ENCODE data around the gene VPS35L. TPM values are rescaled to one million over a fixed set of nuclear protein-coding genes. Genes with fewer than 3 reads are reported as not detected.

VPS35L gene
- total RNA-seq, 4 donors from 2014 or later = 29.2 to 55.8 (median 44.9) TPM

DNA sequence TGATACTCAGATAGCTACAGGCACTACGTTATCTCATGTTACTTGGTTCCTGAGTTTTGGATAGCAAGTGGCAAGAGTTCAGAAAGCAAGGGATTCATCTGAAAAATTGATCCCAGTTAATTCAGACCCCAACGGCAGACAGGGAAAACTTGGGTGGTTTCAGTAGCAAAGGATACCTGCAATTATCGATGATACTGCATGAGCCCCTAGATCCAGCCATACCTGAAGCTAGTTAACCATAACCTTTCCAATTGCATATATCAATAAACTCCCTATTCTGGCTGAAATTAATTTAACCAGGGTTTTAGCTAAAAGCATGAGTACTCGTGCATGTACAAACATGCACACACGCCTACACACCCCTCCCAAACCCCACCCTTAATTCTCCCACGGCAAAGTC is 158.2 kb downstream of the VPS35L start:
- TF ChIP-seq CTCF (IDR thresholded peaks at IDR 0.05; ENCODE audit: low read depth) = no peak

DNA sequence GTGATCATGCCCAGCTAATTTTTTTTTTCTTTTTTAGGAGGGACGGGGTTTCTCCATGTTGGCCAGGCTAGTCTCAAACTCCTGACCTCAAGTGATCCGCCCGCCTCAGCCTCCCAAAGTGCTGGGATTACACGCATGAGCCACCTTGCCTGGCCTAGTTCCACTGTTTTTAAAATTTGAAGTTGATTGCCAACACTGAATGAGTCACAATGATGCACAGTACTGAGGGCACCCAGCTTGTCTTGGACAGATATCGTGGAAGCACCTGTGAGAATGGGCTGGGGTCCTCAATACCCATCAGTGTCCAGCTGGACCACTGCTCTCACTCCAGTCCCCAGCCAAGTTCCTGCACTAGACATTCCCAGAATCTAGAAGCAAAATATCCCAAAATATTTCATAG is 160.1 kb downstream of the VPS35L start:
- TF ChIP-seq CTCF (IDR thresholded peaks at IDR 0.05; ENCODE audit: low read depth) = no peak

DNA sequence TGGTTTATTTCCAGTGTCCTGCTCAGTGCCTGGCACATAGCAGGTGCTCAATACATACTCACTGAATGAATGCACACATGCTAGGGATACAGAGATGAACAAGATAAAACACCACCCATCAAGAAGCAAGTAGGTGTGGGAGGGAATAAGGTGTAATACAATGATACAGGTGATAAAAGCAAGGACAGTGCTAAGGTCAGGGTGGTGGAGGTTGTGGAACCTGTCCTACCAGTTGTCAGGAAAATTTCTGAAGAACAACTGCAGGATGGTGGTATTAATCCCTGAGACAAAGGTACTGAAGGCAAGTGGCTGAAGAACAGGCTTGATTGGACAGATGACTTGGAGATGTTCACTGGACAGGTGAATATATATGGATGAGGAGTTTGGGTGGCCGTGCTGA is 160.7 kb downstream of the VPS35L start:
- TF ChIP-seq CTCF (IDR thresholded peaks at IDR 0.05; ENCODE audit: low read depth) = no peak

DNA sequence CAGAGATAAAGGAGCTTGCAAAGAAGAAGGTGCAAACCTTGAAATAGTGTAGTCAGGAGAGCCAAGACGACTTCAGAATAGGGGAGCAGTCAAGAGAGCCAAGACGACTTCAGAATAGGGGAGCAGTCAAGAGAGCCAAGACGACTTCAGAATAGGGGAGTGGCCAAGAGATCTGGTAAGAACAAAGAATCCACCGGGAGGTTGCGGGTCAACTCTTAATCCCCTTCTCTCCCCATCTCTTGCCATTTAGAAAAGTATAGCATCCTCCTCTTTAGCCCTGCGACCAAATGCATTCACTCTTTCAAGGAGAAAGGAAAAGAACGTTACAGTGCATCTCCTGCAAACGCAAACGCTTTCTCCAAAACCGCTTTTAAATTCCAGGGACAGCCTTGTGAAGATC is 161.8 kb downstream of the VPS35L start:
- TF ChIP-seq CTCF (IDR thresholded peaks at IDR 0.05; ENCODE audit: low read depth) = no peak

DNA sequence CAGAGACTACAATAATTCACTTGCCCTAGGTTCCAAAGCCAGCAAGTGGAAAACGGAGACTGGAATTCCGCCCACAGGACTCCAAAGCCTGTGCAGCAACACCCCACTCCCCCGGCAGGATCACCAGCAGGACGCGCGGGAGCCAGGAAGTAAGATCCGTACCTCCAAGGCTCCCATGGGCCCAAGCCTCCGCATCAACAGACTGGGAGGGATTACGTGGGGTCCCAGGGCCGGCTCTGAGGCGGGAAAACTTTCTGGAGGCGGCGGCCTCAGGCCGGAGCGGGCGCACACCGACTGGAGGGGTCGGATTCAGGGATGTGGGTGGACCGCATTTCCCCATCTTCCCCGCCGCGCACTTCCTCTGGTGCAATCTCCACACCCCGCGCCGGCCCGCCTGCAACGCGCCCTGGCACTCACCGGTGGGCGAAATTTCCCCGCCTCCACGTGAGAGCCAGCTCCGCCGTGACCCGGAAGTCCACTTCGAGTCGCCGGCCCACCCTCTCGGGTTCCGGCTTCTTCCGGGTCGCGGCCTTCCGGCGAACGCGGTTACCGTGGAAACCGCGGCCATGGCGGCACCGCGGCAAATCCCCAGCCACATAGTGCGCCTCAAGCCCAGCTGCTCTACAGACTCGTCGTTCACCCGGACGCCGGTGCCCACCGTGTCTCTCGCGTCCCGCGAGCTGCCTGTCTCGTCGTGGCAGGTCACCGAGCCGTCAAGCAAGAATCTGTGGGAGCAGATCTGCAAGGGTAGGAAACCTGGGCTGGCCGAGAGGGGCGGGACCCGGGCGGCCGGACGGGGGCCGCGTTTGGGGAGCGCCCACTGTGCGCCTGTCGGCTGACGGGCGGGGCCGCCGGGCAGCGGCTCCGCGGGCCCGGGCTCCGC is 162.5 kb downstream of the VPS35L start, which contains the start of the genes IQCK and KNOP1:
TSS of gene IQCK (plus strand) at position 531 of the 883 bp plus-strand sequence. CDS start at position 567, 36 bp downstream.
TSS of gene KNOP1 (minus strand) at position 487 of the 883 bp plus-strand sequence. CDS start 3,192 bp downstream, outside the sequence.
- TF ChIP-seq CTCF (IDR thresholded peaks at IDR 0.05; ENCODE audit: low read depth) = no peak

DNA sequence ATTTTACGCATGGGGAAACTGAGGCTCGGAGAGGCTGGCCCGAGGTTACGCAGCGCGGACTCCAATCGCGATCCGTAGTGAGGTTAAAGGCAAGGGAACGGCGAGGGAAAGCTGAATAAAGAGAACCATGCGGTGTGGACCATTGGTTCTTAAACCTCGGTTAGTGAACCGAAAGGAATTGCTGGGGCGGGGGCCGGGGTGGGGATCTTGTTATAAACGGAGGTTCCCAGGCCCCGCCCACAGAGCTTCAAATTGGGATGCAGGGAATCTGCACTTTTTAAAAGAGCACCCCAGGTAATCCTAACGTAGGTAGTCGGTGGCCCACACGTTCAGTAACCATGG is 163.1 kb downstream of the VPS35L start:
- TF ChIP-seq CTCF (IDR thresholded peaks at IDR 0.05; ENCODE audit: low read depth) = no peak

DNA sequence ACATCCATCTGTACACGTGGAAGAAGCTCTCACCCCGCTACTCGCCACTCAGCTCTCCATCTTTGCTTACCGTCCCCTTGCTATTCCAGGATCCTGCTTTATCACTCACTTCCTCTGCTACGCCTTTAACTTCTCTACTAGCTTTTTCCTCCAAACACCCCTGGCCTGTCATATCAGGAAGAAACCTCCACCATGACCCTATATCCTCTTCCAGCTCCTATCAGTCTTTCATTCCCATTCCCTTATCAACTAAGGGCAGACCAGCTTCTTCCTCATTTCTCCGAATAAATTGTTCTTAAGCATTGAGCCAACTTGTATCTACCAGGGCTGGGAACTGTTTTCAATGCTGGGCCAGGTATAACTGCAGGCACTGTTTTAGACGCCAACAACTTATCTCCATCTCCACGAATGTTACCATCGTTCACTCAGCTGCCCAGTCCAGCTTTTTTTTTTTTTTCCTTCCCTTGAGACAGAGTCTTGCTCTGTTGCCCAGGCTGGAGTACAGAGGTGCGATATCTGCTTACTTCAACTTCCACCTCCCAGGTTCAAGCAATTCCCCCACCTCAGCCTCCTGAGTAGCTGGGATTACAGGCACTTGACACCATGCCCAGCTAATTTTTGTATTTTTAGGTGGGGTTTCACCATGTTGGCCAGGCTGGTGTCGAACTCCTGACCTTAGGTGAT is 166.9 kb downstream of the VPS35L start:
- TF ChIP-seq CTCF (IDR thresholded peaks at IDR 0.05; ENCODE audit: low read depth) = no peak
